ENCODE results near the gene NIBAN1. TPM values are rescaled to one million over a fixed set of nuclear protein-coding genes. Genes with fewer than 3 reads are reported as not detected.

The NIBAN1 gene
- total and polyA plus RNA-seq, 4 donors = 7.5 to 38.5 (median 27.3) TPM

DNA sequence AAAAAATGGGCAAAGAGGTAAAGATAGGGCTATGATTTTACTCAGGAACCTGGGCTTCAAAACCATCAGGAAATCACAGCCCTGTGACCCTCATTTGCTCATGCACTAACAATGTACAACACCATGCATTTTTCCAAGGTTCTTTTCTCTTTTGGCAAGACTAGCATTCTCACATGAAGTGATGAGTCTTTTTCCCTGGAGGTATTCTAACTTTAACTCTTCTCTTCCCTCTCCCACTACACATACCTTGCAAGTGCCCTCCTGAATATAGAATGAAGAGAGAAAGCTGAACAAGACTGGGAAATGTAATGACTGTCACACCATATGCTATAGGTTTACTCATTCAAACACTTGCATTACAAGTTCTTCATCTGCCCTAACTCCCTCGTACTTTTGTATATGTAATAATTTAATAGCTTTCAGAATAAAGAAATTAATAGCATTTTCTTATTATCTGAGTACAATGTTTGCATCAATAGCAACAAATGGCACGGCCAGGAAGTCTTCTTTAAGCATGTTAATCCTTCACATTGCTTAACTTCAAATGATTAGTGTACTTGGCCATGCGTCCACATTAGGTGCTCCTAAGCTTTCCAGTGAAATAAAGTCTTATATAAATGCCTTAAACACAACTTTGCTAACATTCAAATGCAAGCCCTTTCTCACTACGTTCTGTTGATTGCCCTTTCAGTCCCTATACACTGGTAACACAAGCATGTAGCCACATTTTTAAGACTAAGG is 1.8 kb downstream of the NIBAN1 start:
- Histone ChIP-seq H3K27ac (ENCODE audit: low read depth in 1 of 2, low read length in 1 of 2) (peak overlapping the region in 1 of 2 donors; percentile 97), H3K9ac (ENCODE audit: insufficient read depth in 1 of 2, low read length in 2 of 2) (no peak overlapping the region), H3K27me3 (ENCODE audit: control insufficient read depth in 3 of 3, insufficient read depth in 3 of 3, low read length in 2 of 3) (peaks cover 0 to 24% (median 19%) of the 10 kb centered on the region in 3 donors), H3K9me3 (ENCODE audit: control insufficient read depth in 4 of 4, insufficient read depth in 3 of 4, low read length in 3 of 4) (no peaks in the 10 kb centered on the region), H3K4me1 (ENCODE audit: control insufficient read depth in 5 of 5, insufficient read depth in 5 of 5, low read length in 5 of 5) (peaks cover 0 to 9% (median 5%) of the 10 kb centered on the region in 5 donors), H3K36me3 (ENCODE audit: control insufficient read depth in 4 of 4, insufficient read depth in 4 of 4, low read length in 4 of 4) (no peaks in the 10 kb centered on the region), H3K4me3 (no peak overlapping the region)
- TF ChIP-seq, protein P1, sequence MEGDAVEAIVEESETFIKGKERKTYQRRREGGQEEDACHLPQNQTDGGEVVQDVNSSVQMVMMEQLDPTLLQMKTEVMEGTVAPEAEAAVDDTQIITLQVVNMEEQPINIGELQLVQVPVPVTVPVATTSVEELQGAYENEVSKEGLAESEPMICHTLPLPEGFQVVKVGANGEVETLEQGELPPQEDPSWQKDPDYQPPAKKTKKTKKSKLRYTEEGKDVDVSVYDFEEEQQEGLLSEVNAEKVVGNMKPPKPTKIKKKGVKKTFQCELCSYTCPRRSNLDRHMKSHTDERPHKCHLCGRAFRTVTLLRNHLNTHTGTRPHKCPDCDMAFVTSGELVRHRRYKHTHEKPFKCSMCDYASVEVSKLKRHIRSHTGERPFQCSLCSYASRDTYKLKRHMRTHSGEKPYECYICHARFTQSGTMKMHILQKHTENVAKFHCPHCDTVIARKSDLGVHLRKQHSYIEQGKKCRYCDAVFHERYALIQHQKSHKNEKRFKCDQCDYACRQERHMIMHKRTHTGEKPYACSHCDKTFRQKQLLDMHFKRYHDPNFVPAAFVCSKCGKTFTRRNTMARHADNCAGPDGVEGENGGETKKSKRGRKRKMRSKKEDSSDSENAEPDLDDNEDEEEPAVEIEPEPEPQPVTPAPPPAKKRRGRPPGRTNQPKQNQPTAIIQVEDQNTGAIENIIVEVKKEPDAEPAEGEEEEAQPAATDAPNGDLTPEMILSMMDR (IDR thresholded peaks at IDR 0.05; ENCODE audit: control extremely low read depth, extremely low read depth) = no peak
- WGBS, 2 donors = 49 to 51% methylated on average over 4 of the region's 4 CpGs
- DNase-seq = peak in 2 of 3 donors; percentile 11 to 15
- ATAC-seq (ENCODE audit: insufficient read depth, low FRiP score) = no peak

DNA sequence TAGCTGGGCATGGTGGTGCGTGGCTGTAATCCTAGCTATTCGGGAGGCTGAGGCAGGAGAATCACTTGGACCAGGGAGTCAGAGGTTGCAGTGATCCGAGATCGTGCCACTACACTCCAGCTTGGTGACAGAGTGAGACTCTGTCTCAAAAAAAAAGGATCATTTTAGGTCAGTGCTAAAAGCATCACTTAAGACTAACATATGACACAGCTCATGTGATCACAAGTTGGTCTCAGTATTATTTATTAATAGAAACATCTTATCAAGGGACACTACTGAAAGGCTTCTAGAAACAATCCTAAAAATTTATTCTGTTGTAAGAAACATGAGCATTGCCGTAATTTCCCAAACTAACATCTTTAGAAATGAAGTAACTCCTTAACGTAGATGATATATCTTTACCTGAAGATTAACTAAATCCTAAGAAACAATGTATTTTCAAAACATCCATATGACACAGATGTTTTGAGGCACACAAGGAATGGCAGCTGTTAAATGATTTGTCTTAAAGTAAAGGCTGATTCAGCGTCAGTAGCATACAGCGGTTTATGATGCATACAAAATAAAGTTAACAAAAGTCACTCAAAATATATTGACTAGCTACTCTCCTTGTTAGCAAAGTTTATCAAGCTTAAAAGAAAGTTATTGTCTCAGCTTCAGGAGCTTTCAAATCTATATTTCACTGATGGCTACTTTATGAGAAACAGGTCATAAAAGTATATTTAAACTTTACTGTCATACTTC is 2.6 kb downstream of the NIBAN1 start:
- no peak for ATAC-seq (ENCODE audit: insufficient read depth, low FRiP score)
- Histone ChIP-seq H3K9me3 (ENCODE audit: control insufficient read depth in 4 of 4, insufficient read depth in 3 of 4, low read length in 3 of 4) (no peaks in the 10 kb centered on the region), H3K4me1 (ENCODE audit: control insufficient read depth in 5 of 5, insufficient read depth in 5 of 5, low read length in 5 of 5) (peaks cover 0 to 13% (median 5%) of the 10 kb centered on the region in 5 donors), H3K36me3 (ENCODE audit: control insufficient read depth in 4 of 4, insufficient read depth in 4 of 4, low read length in 4 of 4) (no peaks in the 10 kb centered on the region), H3K27ac (ENCODE audit: low read depth in 1 of 2, low read length in 1 of 2) (peak overlapping the region in 1 of 2 donors; percentile 97), H3K4me3 (no peak overlapping the region), H3K27me3 (ENCODE audit: control insufficient read depth in 3 of 3, insufficient read depth in 3 of 3, low read length in 2 of 3) (peaks cover 0 to 24% (median 19%) of the 10 kb centered on the region in 3 donors), H3K9ac (ENCODE audit: insufficient read depth in 1 of 2, low read length in 2 of 2) (no peak overlapping the region)
- no peak for DNase-seq
- WGBS, 2 donors = 80 to 90% methylated on average over 8 of the region's 8 CpGs
- TF ChIP-seq, protein P1 (IDR thresholded peaks at IDR 0.05; ENCODE audit: control extremely low read depth, extremely low read depth) = no peak

DNA sequence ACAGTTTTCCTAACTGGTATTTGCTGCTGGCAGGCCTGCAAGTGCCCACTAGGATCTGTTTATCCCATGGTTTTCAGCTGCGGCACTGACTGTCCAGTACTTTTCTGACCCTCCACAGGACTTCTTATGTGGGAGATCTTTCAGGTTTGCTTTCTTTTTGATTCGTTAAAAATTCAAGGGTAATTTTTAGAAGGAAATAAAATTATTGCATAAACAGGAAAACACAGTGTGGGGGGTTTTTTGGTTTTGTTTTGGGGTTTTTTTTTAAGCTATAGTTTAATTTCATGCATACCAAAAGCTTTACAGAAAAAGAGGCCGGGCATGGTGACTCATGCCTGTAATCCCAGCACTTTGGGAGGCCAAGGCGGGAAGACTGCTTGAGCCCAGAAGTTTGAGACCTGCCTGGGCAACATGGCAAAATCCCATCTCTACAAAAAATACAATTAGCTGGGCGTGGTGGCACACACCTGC is 3.6 kb downstream of the NIBAN1 start:
- H3K27me3 ChIP-seq (ENCODE audit: control insufficient read depth in 3 of 3, insufficient read depth in 3 of 3, low read length in 2 of 3) = peaks cover 0 to 21% (median 16%) of the 10 kb centered on the region in 3 donors
- H3K4me1 ChIP-seq (ENCODE audit: control insufficient read depth in 5 of 5, insufficient read depth in 5 of 5, low read length in 5 of 5) = peaks cover 0 to 15% (median 5%) of the 10 kb centered on the region in 5 donors
- no peaks in the 10 kb centered on the region for H3K36me3 ChIP-seq (ENCODE audit: control insufficient read depth in 4 of 4, insufficient read depth in 4 of 4, low read length in 4 of 4)
- no peak overlapping the region for H3K4me3 ChIP-seq
- H3K27ac ChIP-seq (ENCODE audit: low read depth in 1 of 2, low read length in 1 of 2) = peak overlapping the region in 1 of 2 donors; percentile 82
- H3K9me3 ChIP-seq (ENCODE audit: control insufficient read depth in 4 of 4, insufficient read depth in 3 of 4, low read length in 3 of 4) = no peaks in the 10 kb centered on the region
- DNase-seq = no peak
- TF ChIP-seq, protein P1 (IDR thresholded peaks at IDR 0.05; ENCODE audit: control extremely low read depth, extremely low read depth) = no peak
- 43 to 57% methylated on average over 5 of the region's 5 CpGs for WGBS, 2 donors
- no peak overlapping the region for H3K9ac ChIP-seq (ENCODE audit: insufficient read depth in 1 of 2, low read length in 2 of 2)
- ATAC-seq (ENCODE audit: insufficient read depth, low FRiP score) = no peak

Data from lung (tissue), 12 donors.